NCI-H748 (cell line): ENCODE results near the gene ZC3H12C.
"Not testable (repeated sequence)": the region's sequence is repeated elsewhere in the genome, so short reads cannot be mapped to it uniquely, and the experiment has no call there.

Source experiments
- DNase-seq: peaks from one replicate; lab custom pipeline; 2025; ENCODE audit not compliant: unreplicated experiment; lab: John Stamatoyannopoulos, UW

Gene ZC3H12C

GRCh38 chr11:110092515-110093406 lies at the start of gene ZC3H12C:
ZC3H12C (plus strand) TSS chr11:110093392; CDS start chr11:110093412, 20 bp downstream.
- peak; percentile 88 for DNase-seq

DNA sequence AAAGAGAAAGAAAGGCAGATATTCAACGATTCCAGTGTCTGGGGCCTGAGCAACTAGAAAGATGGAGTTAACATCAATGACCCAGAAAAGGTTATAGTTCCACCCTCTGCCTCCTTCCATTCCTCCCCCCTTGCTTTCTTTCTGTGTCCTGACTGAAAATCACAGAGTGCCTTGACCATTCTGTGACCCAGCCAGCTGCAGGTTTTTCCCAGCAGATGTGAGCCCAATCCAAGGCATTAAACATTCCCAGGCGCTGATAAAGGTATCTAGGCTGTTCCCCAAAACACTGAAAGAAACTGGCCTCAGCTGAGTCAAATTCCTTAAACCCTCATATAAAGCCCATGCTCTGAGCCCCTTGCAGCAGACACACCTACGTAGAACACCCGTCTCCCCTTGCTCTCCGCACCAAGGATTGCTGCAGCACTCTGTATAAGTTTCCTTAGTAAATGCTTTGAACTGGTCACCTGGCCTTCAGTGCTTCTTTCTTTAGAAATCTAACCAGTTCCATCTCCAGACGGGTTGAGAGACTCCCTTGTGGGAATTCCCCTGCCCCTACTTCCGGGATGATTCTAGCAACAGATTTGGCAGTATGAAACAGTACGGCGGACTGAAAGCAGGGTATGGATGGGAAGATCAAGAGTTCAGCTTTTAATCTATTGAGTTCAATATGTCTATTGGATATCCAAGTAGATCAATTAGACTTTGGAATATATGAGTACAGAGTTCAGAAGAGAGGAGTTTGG lies 48.8 kb upstream of the ZC3H12C start:
- no peak for DNase-seq

DNA sequence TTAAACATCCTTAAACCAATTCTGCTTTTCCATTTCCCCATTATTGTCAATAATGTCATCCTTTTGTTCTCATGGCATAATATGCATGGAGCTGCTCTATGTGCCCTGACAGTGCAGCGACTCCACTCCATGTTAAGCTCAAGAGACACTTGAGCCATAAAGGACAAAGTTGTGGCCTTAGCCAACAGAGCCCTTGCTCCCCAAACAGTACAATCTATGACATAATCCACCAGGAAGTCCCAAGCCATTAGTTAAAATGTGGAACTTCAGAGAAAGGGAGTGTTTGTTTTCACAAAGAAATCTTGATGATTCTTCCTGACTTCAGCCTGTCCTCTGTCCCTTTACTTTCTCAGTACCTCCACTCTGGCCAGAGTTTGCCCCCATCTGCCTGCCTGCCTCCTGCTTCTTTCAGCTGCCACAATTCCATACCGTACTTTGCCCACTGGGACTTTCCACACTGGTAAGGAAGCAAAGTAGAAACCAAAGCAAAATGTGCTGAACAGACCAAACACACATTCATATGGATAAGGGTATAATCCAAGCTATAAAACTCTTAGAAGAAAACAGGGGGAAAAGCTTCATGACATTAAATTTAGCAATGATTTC lies 46.3 kb upstream of the ZC3H12C start:
- no peak for DNase-seq

- DNase-seq, result no peak
These were observed 43.5 kb upstream of the ZC3H12C start for GRCh38 chr11:110049501-110050200.

DNA sequence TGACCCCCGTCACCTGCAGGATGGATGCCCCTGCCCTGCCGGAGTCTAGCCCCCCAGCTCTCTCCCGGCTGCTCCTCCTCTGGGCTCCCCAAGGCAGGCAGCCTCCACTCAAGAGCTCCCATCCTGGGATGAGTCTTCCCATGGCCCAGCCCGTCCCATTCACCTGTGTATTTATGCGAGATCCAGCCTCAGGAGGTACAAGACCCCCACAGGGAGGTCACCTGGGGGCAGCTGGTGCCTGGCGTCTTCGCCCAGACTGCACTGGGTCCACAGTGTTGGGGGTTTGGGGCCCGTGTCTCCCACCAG lies 43.0 kb upstream of the ZC3H12C start:
- DNase-seq, result no peak

DNA sequence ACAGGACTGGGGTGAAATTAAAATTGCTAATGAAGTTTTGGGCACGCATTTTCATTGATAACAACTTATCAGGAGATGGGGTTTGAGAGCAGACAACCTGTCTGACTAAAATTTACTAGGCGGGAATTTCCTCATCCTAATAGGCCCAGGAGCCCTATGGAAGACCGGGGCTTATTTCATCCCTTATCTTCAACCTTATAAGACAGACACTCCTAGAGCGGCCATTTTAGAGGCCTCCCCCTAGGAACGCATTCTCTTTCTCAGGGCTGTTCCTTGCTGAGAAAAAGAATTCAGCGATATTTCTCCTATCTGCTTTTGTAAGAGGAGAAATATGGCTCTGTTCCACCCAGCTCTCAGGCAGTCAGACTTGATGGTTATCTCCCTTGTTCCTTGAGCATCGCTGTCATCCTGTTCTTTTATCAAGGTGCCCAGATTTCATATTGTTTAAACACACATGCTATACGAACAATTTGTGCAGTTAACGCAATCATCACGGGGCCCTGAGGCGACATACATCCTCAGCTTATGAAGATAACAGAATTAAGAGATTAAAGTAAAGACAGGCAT lies 39.3 kb upstream of the ZC3H12C start:
- DNase-seq, result no peak

- no peak for DNase-seq
These were observed 36.2 kb upstream of the ZC3H12C start for GRCh38 chr11:110056956-110057355.

GRCh38 chr11:110059706-110060463 lies 33.3 kb upstream of the ZC3H12C start:
- no peak for DNase-seq

GRCh38 chr11:110061296-110061695 lies 31.9 kb upstream of the ZC3H12C start:
- no peak for DNase-seq

- DNase-seq, result no peak
These were observed 30.9 kb upstream of the ZC3H12C start for GRCh38 chr11:110062247-110062646.

- peak; percentile 4 for DNase-seq
These were observed 28.0 kb upstream of the ZC3H12C start for GRCh38 chr11:110065189-110065588.

DNA sequence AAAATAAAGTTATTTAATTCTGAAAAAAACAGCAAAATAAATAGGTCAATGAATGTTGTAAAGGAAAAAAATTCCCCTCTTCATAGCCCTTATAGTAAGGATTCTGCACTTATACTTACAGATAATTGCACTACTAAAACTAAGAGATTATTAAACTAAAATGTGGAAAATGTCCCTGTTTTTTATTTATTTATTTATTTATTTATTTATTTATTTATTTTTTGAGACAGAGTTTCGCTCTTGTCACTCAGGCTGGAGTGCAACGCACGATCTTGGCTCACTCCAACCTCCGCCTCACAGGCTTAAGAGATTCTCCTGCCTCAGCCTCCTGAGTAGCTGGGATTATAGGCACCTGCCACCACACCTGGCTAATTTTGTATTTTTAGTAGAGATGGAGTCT lies 25.2 kb upstream of the ZC3H12C start:
- DNase-seq, result not testable (repeated sequence)

GRCh38 chr11:110069158-110069737 lies 23.9 kb upstream of the ZC3H12C start:
- DNase-seq, result peak; percentile 25

DNA sequence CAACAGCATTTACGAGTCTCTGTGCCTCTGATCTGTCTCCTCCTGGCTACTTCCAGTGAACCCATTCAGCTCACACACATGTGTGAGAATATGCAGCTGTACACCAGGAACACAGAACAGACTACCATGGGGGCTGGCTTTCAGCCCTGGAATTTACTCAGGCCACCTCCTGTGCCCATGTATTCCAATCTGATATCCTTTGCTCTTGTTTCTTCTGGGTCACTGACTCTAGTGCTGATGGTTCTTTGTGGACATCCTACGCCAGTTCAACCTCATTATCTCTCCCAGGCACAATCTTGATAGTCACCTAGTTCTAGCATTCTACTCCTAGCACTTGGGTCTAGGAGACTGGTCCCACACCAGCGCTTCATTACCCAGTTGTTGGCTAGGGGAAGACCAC lies 23.0 kb upstream of the ZC3H12C start:
- no peak for DNase-seq

DNA sequence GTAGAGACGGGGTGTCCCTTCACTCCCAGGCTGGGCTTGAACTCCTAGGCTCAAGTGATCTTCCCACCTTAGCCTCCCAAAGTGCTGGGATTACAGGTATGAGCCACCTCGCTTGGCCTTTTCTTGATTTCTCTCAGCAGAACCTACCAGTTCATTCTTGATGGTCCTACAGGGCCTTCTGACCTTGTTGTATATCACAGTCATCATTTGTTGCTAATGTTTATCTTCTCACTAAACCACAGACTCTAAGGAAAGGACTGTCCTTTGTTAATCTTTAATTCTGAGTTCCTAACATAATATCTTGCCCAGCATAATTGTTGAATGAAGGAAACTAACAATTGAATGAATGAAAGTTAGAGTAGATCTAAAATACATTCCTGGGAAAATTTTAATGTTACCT lies 22.0 kb upstream of the ZC3H12C start:
- no peak for DNase-seq

DNA sequence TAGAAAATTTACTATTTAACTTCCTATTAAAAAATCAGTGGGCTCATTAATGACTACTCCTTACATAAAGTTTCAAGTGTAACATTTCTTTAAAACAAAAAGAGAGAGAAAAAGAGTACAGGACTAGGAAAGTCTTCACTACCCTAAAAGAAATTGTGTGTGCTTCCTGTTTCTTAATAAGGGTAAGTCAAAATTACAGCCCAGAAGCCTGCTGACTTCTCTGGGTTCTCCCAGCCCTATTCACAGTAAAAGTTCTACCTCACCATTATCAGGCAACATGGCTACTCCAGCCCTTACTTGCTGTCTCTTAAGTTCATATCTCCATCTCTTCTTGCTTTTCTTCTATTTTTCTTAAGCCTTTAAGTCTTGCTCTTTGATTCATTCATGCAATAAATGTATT lies 20.3 kb upstream of the ZC3H12C start:
- DNase-seq, result no peak

- DNase-seq, result no peak
These were observed 18.7 kb upstream of the ZC3H12C start for GRCh38 chr11:110074499-110074898.

- peak; percentile 39 for DNase-seq
These were observed 17.9 kb upstream of the ZC3H12C start for GRCh38 chr11:110075105-110075846.

- no peak for DNase-seq
These were observed 17.4 kb upstream of the ZC3H12C start for GRCh38 chr11:110075847-110076208.
